SK-N-MC (cell line): Measurements from ENCODE around the gene AMOTL2.

Experiments
- EZH2 ChIP-seq: fragments of 200-600 bp; sonication (generic); IDR thresholded peaks from one replicate; pipeline ENCODE4 v1.6.1; 2017; ENCODE audit warnings: antibody characterized with exemption
- FOXP2 ChIP-seq: optimal IDR thresholded peaks from 2 replicates; pipeline ENCODE3; 2011; ENCODE audit warnings: mild to moderate bottlenecking, moderate library complexity; ENCODE audit not compliant: insufficient read depth; ENCODE audit errors: extremely low read length, control extremely low read depth
- POLR2AphosphoS5 ChIP-seq: IDR thresholded peaks from 2 replicates; pipeline ENCODE4 v1.6.1; 2012; ENCODE audit warnings: mild to moderate bottlenecking, low read depth, low read length, borderline replicate concordance

DNA sequence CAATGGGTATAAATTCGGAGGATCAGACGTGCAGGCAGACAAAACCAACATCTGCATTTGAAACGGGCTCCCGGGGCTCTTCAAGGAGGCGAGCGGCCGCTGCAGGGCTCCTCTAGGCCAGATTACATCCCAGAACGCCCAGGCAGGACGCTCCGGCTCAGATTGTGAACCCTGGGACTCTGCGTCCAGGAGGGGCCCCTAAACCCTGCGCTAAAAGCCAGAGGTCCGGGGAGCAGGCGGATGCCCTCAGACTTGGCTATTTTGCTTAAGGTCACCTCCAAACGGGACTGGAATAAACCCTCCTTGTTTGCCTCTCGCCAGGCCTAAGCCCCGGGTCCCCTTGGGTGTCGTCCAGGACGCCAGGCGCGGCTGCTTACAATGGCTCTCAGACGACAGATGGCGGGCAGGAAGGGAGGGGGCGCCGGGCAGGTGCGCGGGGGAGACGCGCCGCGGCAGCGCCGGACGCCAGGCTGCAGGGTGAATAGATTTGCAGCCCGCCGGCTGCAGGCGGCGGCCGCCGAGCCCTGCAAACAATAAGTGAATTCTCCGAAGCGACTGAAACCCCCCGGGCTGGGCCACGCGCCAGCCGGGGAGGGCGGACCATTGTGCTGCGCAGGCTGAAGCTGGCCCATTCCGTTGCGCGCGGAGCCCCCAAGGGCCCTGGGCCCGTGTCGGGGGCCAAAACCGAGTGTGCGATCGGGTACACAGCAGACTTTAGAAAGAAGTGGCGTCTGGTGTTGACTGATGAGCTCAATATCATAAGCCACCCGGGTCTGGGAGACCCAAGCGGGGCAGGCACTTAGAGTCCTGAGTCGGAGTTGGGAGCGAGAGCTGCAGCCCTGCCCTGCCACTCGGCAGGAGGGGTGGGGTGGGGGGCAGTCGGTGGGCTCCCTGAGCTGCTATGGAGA is 32.3 kb upstream of the AMOTL2 start:
- TF ChIP-seq POLR2AphosphoS5 (no peak), EZH2 (no peak), FOXP2 (no peak)
